ENCODE data around the gene UNC5C. TPM values are rescaled to one million over a fixed set of nuclear protein-coding genes. Genes with fewer than 3 reads are reported as not detected.

The UNC5C gene
- total and polyA plus RNA-seq, 4 donors = 0.27 to 1.2 (median 0.78) TPM

GRCh38 chr4:95167805-95168204 is 381.0 kb downstream of the UNC5C start:
- no peak overlapping the region for H3K4me3 ChIP-seq (ENCODE audit: low read depth in 1 of 3, low read length in 3 of 3)
- H3K9me3 ChIP-seq (ENCODE audit: control insufficient read depth in 4 of 4, low read length in 3 of 4) = no peaks in the 10 kb centered on the region
- H3K9ac ChIP-seq (ENCODE audit: low read depth in 1 of 2, low read length in 2 of 2) = no peak overlapping the region
- peaks cover 0 to 5% (median 0%) of the 10 kb centered on the region in 4 donors for H3K27me3 ChIP-seq (ENCODE audit: control insufficient read depth in 4 of 4, insufficient read depth in 4 of 4, low read length in 3 of 4)
- H3K4me1 ChIP-seq (ENCODE audit: control insufficient read depth in 4 of 4, insufficient read depth in 4 of 4, low read length in 3 of 4) = no peaks in the 10 kb centered on the region
- WGBS = 76% methylated on average over 7 of the region's 7 CpGs
- no peak for TF ChIP-seq HNF4G (IDR thresholded peaks at IDR 0.05)
- no peak for TF ChIP-seq NR2F2 (IDR thresholded peaks at IDR 0.05)
- TF ChIP-seq HNF4A (conservative IDR thresholded peaks at IDR 0.05) = no peak
- TF ChIP-seq CTCF (IDR thresholded peaks at IDR 0.05; ENCODE audit: low read depth, low read length, missing input control) = no peak
- TF ChIP-seq GABPA (IDR thresholded peaks at IDR 0.05 in 1 of 2, conservative IDR thresholded peaks at IDR 0.05 in 1 of 2) = no peak
- no peak for TF ChIP-seq TAF1 (conservative IDR thresholded peaks at IDR 0.05)
- TF ChIP-seq JUND (IDR thresholded peaks at IDR 0.05) = no peak
- no peak for TF ChIP-seq RAD21 (IDR thresholded peaks at IDR 0.05)
- TF ChIP-seq ZBTB33 (IDR thresholded peaks at IDR 0.05) = no peak
- no peak for TF ChIP-seq YY1 (IDR thresholded peaks at IDR 0.05)
- no peak for TF ChIP-seq MAX (IDR thresholded peaks at IDR 0.05)
- no peak for TF ChIP-seq FOXA1 (IDR thresholded peaks at IDR 0.05)
- TF ChIP-seq EGR1 (IDR thresholded peaks at IDR 0.05; ENCODE audit: low read depth in 2 of 2) = no peak
- DNase-seq (ENCODE audit: low spot score) = no peak
- no peaks in the 10 kb centered on the region for H3K36me3 ChIP-seq (ENCODE audit: control insufficient read depth in 4 of 4, insufficient read depth in 3 of 4, low read depth in 1 of 4, low read length in 3 of 4)
- H3K27ac ChIP-seq (ENCODE audit: low read depth in 1 of 2, low read length in 2 of 2) = no peak overlapping the region

- WGBS = 6% methylated on average over 3 of the region's 3 CpGs
- no peak overlapping the region for H3K4me3 ChIP-seq (ENCODE audit: low read depth in 1 of 3, low read length in 3 of 3)
- peaks cover 0 to 8% (median 0%) of the 10 kb centered on the region in 4 donors for H3K27me3 ChIP-seq (ENCODE audit: control insufficient read depth in 4 of 4, insufficient read depth in 4 of 4, low read length in 3 of 4)
- DNase-seq (ENCODE audit: low spot score) = no peak
- no peaks in the 10 kb centered on the region for H3K36me3 ChIP-seq (ENCODE audit: control insufficient read depth in 4 of 4, insufficient read depth in 3 of 4, low read depth in 1 of 4, low read length in 3 of 4)
- H3K27ac ChIP-seq (ENCODE audit: low read depth in 1 of 2, low read length in 2 of 2) = no peak overlapping the region
- TF ChIP-seq ZBTB33 (IDR thresholded peaks at IDR 0.05) (no peak), REST (IDR thresholded peaks at IDR 0.05) (no peak), YY1 (IDR thresholded peaks at IDR 0.05) (no peak), FOXA1 (IDR thresholded peaks at IDR 0.05) (no peak), RAD21 (IDR thresholded peaks at IDR 0.05) (peak; percentile 90 to 91), FOXA2 (IDR thresholded peaks at IDR 0.05) (no peak), HNF4A (conservative IDR thresholded peaks at IDR 0.05) (no peak), NR2F2 (IDR thresholded peaks at IDR 0.05) (no peak), GABPA (IDR thresholded peaks at IDR 0.05 in 1 of 2, conservative IDR thresholded peaks at IDR 0.05 in 1 of 2) (no peak), MAX (IDR thresholded peaks at IDR 0.05) (no peak), TAF1 (conservative IDR thresholded peaks at IDR 0.05) (no peak), EGR1 (IDR thresholded peaks at IDR 0.05; ENCODE audit: low read depth in 2 of 2) (no peak), JUND (IDR thresholded peaks at IDR 0.05) (no peak), ATF3 (IDR thresholded peaks at IDR 0.05) (no peak), RXRA (IDR thresholded peaks at IDR 0.05) (peak; percentile 24 to 32), CTCF (IDR thresholded peaks at IDR 0.05; ENCODE audit: low read depth, low read length, missing input control) (peak; percentile 70)
- no peaks in the 10 kb centered on the region for H3K4me1 ChIP-seq (ENCODE audit: control insufficient read depth in 4 of 4, insufficient read depth in 4 of 4, low read length in 3 of 4)
- H3K9ac ChIP-seq (ENCODE audit: low read depth in 1 of 2, low read length in 2 of 2) = no peak overlapping the region
- no peaks in the 10 kb centered on the region for H3K9me3 ChIP-seq (ENCODE audit: control insufficient read depth in 4 of 4, low read length in 3 of 4)
Observed at GRCh38 chr4:95165926-95166524, 382.7 kb downstream of the UNC5C start.
